ENCODE measurements around the gene FNBP1L. TPM values are rescaled to one million over a fixed set of nuclear protein-coding genes. Genes with fewer than 3 reads are reported as not detected.

Gene FNBP1L
- total and polyA plus RNA-seq, 9 of the 15 experiments (the other 6 are each of a cell fraction or from before 2014, with no cell fraction given): 1.4 to 6.9 (median 5.9) TPM

- TF ChIP-seq ASH1L (IDR thresholded peaks at IDR 0.05; ENCODE audit: borderline replicate concordance, low read depth, partially characterized antibody) (no peak), ARID2 (IDR thresholded peaks at IDR 0.05) (no peak), ZNF766 (CRISPR knock-in tag; conservative IDR thresholded peaks at IDR 0.05) (peak; percentile 89), NEUROD1 (IDR thresholded peaks at IDR 0.05; ENCODE audit: borderline replicate concordance, low read depth, low read length, partially characterized antibody) (no peak), CAMTA2 (CRISPR knock-in tag; conservative IDR thresholded peaks at IDR 0.05) (no peak), VEZF1 (CRISPR knock-in tag; IDR thresholded peaks at IDR 0.05) (0 out of 2 replicates have a peak, but pooled peaks have one; percentile 38), MEF2A (IDR thresholded peaks at IDR 0.05; ENCODE audit: control insufficient read depth, low read depth, low read length) (no peak), CBFA2T2 (conservative IDR thresholded peaks at IDR 0.05) (no peak), GTF2E2 (tag; IDR thresholded peaks at IDR 0.05) (0 out of 2 replicates have a peak, but pooled peaks have one; percentile 26), ZNF384 (IDR thresholded peaks at IDR 0.05; ENCODE audit: low read depth, low read length) (no peak), ZFX (CRISPR knock-in tag; IDR thresholded peaks at IDR 0.05) (no peak), ARNT (IDR thresholded peaks at IDR 0.05) (0 out of 4 replicates have a peak, but pooled peaks of 1 of the 2 experiments have one; percentile 63), ARID1B (IDR thresholded peaks at IDR 0.05) (peak; percentile 86), IFI16 (CRISPR knock-in tag; IDR thresholded peaks at IDR 0.05) (no peak), ZNF76 (CRISPR knock-in tag; IDR thresholded peaks at IDR 0.05; ENCODE audit: borderline replicate concordance) (no peak), ZZZ3 (IDR thresholded peaks at IDR 0.05) (no peak), ILF3 (IDR thresholded peaks at IDR 0.05; ENCODE audit: borderline replicate concordance) (no peak), ZNF175 (CRISPR knock-in tag; IDR thresholded peaks at IDR 0.05; ENCODE audit: low read depth) (no peak), POLR2H (tag; IDR thresholded peaks at IDR 0.05; ENCODE audit: low read depth) (no peak)
- TF ChIP-seq, protein P1, sequence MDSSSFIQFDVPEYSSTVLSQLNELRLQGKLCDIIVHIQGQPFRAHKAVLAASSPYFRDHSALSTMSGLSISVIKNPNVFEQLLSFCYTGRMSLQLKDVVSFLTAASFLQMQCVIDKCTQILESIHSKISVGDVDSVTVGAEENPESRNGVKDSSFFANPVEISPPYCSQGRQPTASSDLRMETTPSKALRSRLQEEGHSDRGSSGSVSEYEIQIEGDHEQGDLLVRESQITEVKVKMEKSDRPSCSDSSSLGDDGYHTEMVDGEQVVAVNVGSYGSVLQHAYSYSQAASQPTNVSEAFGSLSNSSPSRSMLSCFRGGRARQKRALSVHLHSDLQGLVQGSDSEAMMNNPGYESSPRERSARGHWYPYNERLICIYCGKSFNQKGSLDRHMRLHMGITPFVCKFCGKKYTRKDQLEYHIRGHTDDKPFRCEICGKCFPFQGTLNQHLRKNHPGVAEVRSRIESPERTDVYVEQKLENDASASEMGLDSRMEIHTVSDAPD (CRISPR knock-in tag; IDR thresholded peaks at IDR 0.05): no peak
- TF ChIP-seq, protein P2, sequence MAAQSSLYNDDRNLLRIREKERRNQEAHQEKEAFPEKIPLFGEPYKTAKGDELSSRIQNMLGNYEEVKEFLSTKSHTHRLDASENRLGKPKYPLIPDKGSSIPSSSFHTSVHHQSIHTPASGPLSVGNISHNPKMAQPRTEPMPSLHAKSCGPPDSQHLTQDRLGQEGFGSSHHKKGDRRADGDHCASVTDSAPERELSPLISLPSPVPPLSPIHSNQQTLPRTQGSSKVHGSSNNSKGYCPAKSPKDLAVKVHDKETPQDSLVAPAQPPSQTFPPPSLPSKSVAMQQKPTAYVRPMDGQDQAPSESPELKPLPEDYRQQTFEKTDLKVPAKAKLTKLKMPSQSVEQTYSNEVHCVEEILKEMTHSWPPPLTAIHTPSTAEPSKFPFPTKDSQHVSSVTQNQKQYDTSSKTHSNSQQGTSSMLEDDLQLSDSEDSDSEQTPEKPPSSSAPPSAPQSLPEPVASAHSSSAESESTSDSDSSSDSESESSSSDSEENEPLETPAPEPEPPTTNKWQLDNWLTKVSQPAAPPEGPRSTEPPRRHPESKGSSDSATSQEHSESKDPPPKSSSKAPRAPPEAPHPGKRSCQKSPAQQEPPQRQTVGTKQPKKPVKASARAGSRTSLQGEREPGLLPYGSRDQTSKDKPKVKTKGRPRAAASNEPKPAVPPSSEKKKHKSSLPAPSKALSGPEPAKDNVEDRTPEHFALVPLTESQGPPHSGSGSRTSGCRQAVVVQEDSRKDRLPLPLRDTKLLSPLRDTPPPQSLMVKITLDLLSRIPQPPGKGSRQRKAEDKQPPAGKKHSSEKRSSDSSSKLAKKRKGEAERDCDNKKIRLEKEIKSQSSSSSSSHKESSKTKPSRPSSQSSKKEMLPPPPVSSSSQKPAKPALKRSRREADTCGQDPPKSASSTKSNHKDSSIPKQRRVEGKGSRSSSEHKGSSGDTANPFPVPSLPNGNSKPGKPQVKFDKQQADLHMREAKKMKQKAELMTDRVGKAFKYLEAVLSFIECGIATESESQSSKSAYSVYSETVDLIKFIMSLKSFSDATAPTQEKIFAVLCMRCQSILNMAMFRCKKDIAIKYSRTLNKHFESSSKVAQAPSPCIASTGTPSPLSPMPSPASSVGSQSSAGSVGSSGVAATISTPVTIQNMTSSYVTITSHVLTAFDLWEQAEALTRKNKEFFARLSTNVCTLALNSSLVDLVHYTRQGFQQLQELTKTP (IDR thresholded peaks at IDR 0.05; ENCODE audit: low read depth in 1 of 2, partially characterized antibody in 2 of 2): peak in 1 of 2 experiments; percentile 66
Measured at GRCh38 chr1:93504247-93505033, 56.5 kb downstream of the FNBP1L start (continued).
